ENCODE measurements around the gene SEMA3C. TPM values are rescaled to one million over a fixed set of nuclear protein-coding genes. Genes with fewer than 3 reads are reported as not detected.

SEMA3C gene
- total and polyA plus RNA-seq, 2 donors (not counting 3 experiments of a cell fraction or from before 2014, with no cell fraction given), result 0.01 to 0.09 TPM

GRCh38 chr7:80967917-80968297 lies 49.1 kb upstream of the SEMA3C start:
- POLR2A ChIA-PET, result no interaction called here
- no peaks in the 10 kb centered on the region for H3K9me1 ChIP-seq (replicated peaks; ENCODE audit: control insufficient read depth, extremely low read depth, insufficient read depth, low read length)
- intact Hi-C loops (cut with micrococcal nuclease), result no loop called here
- no peak overlapping the region for H3K4me2 ChIP-seq (ENCODE audit: insufficient read depth, low read length)
- CTCF ChIA-PET, result no interaction called here
- no peak for DNase-seq (ENCODE audit: low read depth, low spot score)
- peaks cover 1 to 2% of the 10 kb centered on the region in 2 experiments for H3K27me3 ChIP-seq (ENCODE audit: control insufficient read depth in 2 of 2, insufficient read depth in 2 of 2, low read length in 2 of 2)
- no peak for FAIRE-seq
- dilution Hi-C loops (cut with MboI; ENCODE audit: extremely low pct_ligation_motif_present, low sequenced_read_pairs), result no loop called here
- no peak overlapping the region for H3K9ac ChIP-seq (replicated peaks; ENCODE audit: extremely low read depth, insufficient read depth, low read length)
- H4K20me1 ChIP-seq (replicated peaks; ENCODE audit: control insufficient read depth, extremely low read depth, insufficient read depth, low read length), result no peaks in the 10 kb centered on the region
- TF ChIP-seq POLR2A (IDR thresholded peaks at IDR 0.05; ENCODE audit: low read depth, low read length) (no peak), POLR2AphosphoS5 (IDR thresholded peaks at IDR 0.05; ENCODE audit: insufficient read depth, low read depth, low read length) (no peak), CTCF (IDR thresholded peaks at IDR 0.05; ENCODE audit: extremely low read depth in 1 of 2, insufficient read depth in 1 of 2, low read depth in 1 of 2, low read length in 2 of 2) (no peak), GATA2 (IDR thresholded peaks at IDR 0.05; ENCODE audit: insufficient read depth, insufficient read length, low read depth, low read length) (no peak), MAX (IDR thresholded peaks at IDR 0.05; ENCODE audit: insufficient read depth, insufficient read length) (no peak), JUN (IDR thresholded peaks at IDR 0.05; ENCODE audit: borderline replicate concordance, insufficient read depth, insufficient read length, low read depth) (no peak), EZH2 (IDR thresholded peaks at IDR 0.05; ENCODE audit: borderline replicate concordance, low read depth, low read length, severe bottlenecking) (no peak), FOS (IDR thresholded peaks at IDR 0.05; ENCODE audit: borderline replicate concordance, insufficient read depth, low read length) (no peak), MYC (IDR thresholded peaks at IDR 0.05; ENCODE audit: low read depth, low read length) (no peak)
- no peak overlapping the region for H3K4me3 ChIP-seq (replicated peaks in 1 of 3; ENCODE audit: insufficient read depth in 1 of 3, low read depth in 1 of 3, low read length in 3 of 3)
- H3K4me1 ChIP-seq (ENCODE audit: control insufficient read depth, extremely low read depth, insufficient read depth, low read length), result no peaks in the 10 kb centered on the region
- H3K36me3 ChIP-seq (ENCODE audit: control insufficient read depth in 2 of 2, extremely low read depth in 1 of 2, insufficient read depth in 2 of 2, low read length in 2 of 2), result no peaks in the 10 kb centered on the region
- no TSS peak for BruUV-seq (replicated peaks)
- H3K79me2 ChIP-seq (ENCODE audit: control insufficient read depth, insufficient read depth, low read length), result no peaks in the 10 kb centered on the region
- H3K9me3 ChIP-seq (replicated peaks; ENCODE audit: control insufficient read depth, insufficient read depth, low read length), result no peaks in the 10 kb centered on the region
- no peak overlapping the region for H2AFZ ChIP-seq (ENCODE audit: low read depth, low read length)
- no peak overlapping the region for H3K27ac ChIP-seq (ENCODE audit: insufficient read depth, low read depth, low read length)
